Esophagus squamous epithelium (tissue), 5 donors: ENCODE measurements around the gene SYTL3. TPM values are rescaled to one million over a fixed set of nuclear protein-coding genes. Genes with fewer than 3 reads are reported as not detected.
"Not testable (repeated sequence)": the region's sequence is repeated elsewhere in the genome, so short reads cannot be mapped to it uniquely, and the experiment has no call there.

Source experiments
- DNase-seq: peaks from one replicate; lab custom pipeline; 2025; lab: John Stamatoyannopoulos, UW
- H3K27ac ChIP-seq, 4 donors: fragments of 200-600 bp; sonication (generic); one replicate each; pipeline ENCODE4 v1.5.1; 2016 to 2019; ENCODE audit warnings: mild to moderate bottlenecking in 1 of 4
- H3K27me3 ChIP-seq, 4 donors: fragments of 200-600 bp; sonication (generic); 1 replicate in 3 of 4; 2 replicates in 1 of 4; pipeline versions ENCODE4 v1.5.1 to v1.6.0; 2017 to 2021; ENCODE audit warnings: antibody characterized with exemption in 1 of 4
- H3K36me3 ChIP-seq, 3 donors: fragments of 200-600 bp; sonication (generic); one replicate each; pipeline ENCODE4 v1.5.1; 2016 to 2019
- H3K4me1 ChIP-seq, 3 donors: fragments of 200-600 bp; sonication (generic); one replicate each; pipeline ENCODE4 v1.5.1; 2017 to 2019
- H3K4me3 ChIP-seq, 4 donors: fragments of 200-600 bp; sonication (generic); 1 replicate in 3 of 4; 2 replicates in 1 of 4; pipeline ENCODE4 v1.5.1; 2016 to 2019; ENCODE audit warnings: mild to moderate bottlenecking in 2 of 4, moderate library complexity in 1 of 4
- H3K9me3 ChIP-seq, 3 donors: fragments of 200-600 bp; sonication (generic); one replicate each; pipeline ENCODE4 v1.5.1; 2016 to 2019
- POLR2A ChIP-seq, 4 donors: fragments of 450-650 bp; IDR thresholded peaks; one replicate each; pipeline ENCODE4 v1.6.1; 2017; ENCODE audit warnings: antibody characterized with exemption in 4 of 4, mild to moderate bottlenecking in 4 of 4, moderate library complexity in 3 of 4
- WGBS, 2 donors: methylation state at CpG; one replicate each; pipeline ENCODE4 v1.1.5; 2018; 5-methylcytosine and 5-hydroxymethylcytosine counted together
- intact Hi-C: fragments of 100-400 bp; cut with DNase I; formaldehyde crosslinking; loops from one replicate; pipeline ENCODE4 v1.15.0; 2022
- total RNA-seq, 4 donors: library from RNA; depleted of rRNA; stranded (reverse); fragments of >200 nt; gene quantifications; one replicate each; pipeline ENCODE4 v1.1.0, GENCODE V29; 2016
- TF ChIP-seq, protein P1 (sequence below), 6 experiments: fragments of 450-650 bp in 4 of 6; fragments of 200-600 bp in 2 of 6; sonication (generic) in 2 of 6; IDR thresholded peaks; one replicate each; pipeline ENCODE4 v1.5.1; 2016 to 2019; ENCODE audit warnings: antibody characterized with exemption in 6 of 6, mild to moderate bottlenecking in 4 of 6, moderate library complexity in 4 of 6
- donor health status: DM: yes; HTN: yes; CAD: no.

SYTL3 gene
- total RNA-seq, 4 donors from 2014 or later, result 1.6 to 8.0 (median 3.0) TPM

DNA sequence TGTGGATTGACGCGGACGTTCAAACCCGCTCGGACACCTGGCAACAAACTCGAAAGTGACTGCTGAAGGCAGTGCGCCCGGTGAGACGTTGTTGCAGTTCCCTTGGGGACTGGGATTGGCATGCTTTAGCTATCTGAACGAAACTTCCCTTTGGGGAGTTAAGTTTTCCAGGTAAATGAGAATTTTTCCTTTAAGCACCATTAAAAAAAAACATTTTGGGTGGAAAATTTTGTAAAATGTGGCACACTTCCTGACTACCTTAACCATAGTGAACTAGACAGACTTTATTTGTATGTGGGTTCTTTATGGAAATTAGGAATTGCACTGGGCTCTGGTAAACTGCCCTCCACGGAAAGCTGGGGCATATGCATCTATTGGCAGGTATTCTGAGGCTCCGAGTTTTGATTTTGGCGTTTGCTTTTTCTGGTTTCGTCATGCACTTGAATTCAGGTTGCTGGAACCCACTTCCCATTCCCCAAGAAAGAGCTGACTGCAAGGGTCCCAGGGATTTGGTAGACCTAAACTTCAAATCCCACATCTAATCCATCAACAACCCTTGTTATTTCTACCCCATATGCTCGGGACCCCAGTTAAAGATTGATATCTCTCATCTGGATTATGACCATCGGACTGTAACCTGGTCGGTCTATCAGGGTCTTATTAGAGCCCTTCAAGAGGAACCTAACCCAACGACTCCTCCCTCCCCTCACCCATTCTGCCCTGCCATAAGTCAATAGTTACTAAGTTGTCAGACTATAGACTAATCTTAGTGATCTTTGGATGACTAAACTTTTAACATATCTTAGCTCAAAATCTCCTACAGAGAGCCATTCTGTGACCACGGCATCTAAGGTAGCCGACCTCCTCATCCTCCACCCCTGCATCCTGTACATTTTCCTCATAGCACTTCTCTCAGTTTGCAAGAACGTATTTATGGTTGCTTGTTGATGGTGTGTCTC, 4.5 kb upstream of the SYTL3 start:
- Histone ChIP-seq H3K36me3 (peaks cover 0 to 3% (median 0%) of the 10 kb centered on the region in 3 donors), H3K27ac (peak overlapping the region; percentile 98 to 100 (median 100)), H3K4me1 (peaks cover 19 to 64% (median 24%) of the 10 kb centered on the region in 3 donors), H3K9me3 (no peaks in the 10 kb centered on the region), H3K4me3 (peak overlapping the region; percentile 97 to 100 (median 98)), H3K27me3 (no peaks in the 10 kb centered on the region)
- DNase-seq, result no peak
- intact Hi-C loops, result no loop called here
- 30 to 39% methylated on average over 16 to 21 of the region's 21 CpGs for WGBS, 2 donors
- TF ChIP-seq, protein P1, sequence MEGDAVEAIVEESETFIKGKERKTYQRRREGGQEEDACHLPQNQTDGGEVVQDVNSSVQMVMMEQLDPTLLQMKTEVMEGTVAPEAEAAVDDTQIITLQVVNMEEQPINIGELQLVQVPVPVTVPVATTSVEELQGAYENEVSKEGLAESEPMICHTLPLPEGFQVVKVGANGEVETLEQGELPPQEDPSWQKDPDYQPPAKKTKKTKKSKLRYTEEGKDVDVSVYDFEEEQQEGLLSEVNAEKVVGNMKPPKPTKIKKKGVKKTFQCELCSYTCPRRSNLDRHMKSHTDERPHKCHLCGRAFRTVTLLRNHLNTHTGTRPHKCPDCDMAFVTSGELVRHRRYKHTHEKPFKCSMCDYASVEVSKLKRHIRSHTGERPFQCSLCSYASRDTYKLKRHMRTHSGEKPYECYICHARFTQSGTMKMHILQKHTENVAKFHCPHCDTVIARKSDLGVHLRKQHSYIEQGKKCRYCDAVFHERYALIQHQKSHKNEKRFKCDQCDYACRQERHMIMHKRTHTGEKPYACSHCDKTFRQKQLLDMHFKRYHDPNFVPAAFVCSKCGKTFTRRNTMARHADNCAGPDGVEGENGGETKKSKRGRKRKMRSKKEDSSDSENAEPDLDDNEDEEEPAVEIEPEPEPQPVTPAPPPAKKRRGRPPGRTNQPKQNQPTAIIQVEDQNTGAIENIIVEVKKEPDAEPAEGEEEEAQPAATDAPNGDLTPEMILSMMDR (IDR thresholded peaks at IDR 0.05), result no peak
- TF ChIP-seq POLR2A (IDR thresholded peaks at IDR 0.05), result no peak

DNA sequence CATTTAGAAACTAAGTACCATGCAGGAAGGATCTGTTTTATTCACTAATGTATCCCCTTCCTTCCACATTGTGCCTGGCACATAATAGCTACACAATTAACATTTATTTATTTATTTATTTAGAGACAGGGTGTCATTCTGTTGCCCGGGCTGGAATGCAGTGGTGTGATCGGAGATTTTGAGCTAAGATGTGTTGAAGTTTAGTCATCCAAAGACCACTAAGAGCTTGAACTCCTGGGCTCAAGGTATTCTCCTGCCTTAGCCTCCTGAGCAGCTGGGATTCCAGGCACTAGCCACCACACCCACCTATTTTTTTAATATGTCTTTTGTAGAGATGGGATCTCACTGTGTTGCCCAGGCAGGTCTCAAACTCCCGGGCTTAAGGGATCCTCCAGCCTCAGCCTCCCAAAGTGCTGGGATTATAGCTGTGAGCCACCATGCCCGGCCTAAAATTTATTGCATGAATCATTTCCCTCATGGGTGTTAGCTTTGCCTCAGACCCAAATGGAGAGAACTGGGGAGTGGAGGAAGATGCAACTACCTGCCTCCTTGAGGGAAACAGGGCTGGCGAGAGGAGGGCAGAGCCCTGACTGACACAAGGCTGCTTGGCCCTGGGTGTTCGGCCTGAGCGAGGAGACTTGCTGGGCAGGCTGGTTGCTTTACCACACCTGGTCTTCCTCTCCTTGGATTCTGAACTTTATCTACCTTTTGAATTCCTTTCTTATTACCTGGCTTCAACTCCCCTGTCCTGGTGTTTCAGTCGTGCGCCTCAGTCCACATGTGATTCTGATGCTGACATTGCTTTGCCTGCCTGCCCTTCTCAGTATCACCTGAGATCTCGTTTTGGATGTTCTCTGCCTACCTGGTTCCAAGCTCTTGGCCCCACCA, 3.6 kb upstream of the SYTL3 start:
- intact Hi-C loops, result no loop called here
- Histone ChIP-seq H3K27me3 (no peaks in the 10 kb centered on the region), H3K9me3 (no peaks in the 10 kb centered on the region), H3K27ac (peak overlapping the region in 3 of 4 donors; percentile 98 to 100 (median 100)), H3K4me3 (no peak overlapping the region), H3K4me1 (peaks cover 19 to 54% (median 24%) of the 10 kb centered on the region in 3 donors), H3K36me3 (no peaks in the 10 kb centered on the region)
- 47 to 81% methylated on average over 9 of the region's 10 CpGs for WGBS, 2 donors
- TF ChIP-seq, protein P1 (IDR thresholded peaks at IDR 0.05), result no peak
- no peak for TF ChIP-seq POLR2A (IDR thresholded peaks at IDR 0.05)
- no peak for DNase-seq

DNA sequence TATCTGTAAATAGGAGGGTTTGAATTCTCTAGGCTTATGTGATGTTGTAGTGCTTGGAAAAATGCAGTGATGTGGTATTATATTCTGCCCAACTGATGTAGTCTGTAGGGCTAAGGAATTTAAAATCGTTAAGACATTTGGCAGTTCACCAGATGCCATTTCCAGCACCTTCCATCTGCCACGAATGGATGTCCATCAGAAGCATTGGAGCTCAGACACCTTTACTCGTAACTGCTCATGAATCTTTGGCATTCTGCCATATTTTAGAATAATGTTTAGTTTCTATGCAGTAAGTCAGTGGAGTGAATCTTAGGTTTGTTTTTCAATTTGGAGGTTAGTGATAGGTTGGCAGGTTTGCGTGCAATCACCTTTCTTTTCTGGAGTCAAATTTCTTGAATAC, 2.4 kb upstream of the SYTL3 start:
- WGBS, 2 donors, result 66% methylated on average over 4 of the region's 4 CpGs
- Histone ChIP-seq H3K4me1 (peaks cover 15 to 42% (median 16%) of the 10 kb centered on the region in 3 donors), H3K9me3 (no peaks in the 10 kb centered on the region), H3K36me3 (no peaks in the 10 kb centered on the region), H3K27me3 (no peaks in the 10 kb centered on the region), H3K4me3 (no peak overlapping the region), H3K27ac (peak overlapping the region in 1 of 4 donors; percentile 53)
- no peak for TF ChIP-seq POLR2A (IDR thresholded peaks at IDR 0.05)
- TF ChIP-seq, protein P1 (IDR thresholded peaks at IDR 0.05), result no peak
- intact Hi-C loops, result no loop called here
- DNase-seq, result no peak

DNA sequence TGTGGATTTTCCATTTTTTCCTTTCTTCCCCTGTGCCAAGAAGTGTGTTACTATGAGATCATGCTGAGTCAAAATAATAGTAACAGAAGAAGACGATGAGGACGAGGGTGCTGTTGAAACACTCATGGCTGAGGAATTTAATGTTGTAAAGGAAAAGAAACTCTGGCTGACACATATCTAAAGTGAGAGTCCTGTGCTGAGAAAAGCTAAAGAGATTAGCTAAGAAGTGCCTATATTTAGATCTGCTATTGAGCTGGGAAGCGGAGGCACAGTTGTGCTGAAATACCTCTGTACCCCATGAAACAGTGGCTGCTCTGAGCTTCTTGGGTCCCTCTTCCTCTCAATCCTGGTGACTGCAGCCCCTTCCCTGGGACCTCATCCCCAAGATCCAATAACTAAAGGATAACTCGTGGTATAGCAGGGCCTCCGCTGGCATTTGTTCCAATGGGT, 1.1 kb upstream of the SYTL3 start:
- WGBS, 2 donors, result 40 to 50% methylated on average over 5 of the region's 5 CpGs
- no peak for DNase-seq
- no peak for TF ChIP-seq POLR2A (IDR thresholded peaks at IDR 0.05)
- TF ChIP-seq, protein P1 (IDR thresholded peaks at IDR 0.05), result no peak

DNA sequence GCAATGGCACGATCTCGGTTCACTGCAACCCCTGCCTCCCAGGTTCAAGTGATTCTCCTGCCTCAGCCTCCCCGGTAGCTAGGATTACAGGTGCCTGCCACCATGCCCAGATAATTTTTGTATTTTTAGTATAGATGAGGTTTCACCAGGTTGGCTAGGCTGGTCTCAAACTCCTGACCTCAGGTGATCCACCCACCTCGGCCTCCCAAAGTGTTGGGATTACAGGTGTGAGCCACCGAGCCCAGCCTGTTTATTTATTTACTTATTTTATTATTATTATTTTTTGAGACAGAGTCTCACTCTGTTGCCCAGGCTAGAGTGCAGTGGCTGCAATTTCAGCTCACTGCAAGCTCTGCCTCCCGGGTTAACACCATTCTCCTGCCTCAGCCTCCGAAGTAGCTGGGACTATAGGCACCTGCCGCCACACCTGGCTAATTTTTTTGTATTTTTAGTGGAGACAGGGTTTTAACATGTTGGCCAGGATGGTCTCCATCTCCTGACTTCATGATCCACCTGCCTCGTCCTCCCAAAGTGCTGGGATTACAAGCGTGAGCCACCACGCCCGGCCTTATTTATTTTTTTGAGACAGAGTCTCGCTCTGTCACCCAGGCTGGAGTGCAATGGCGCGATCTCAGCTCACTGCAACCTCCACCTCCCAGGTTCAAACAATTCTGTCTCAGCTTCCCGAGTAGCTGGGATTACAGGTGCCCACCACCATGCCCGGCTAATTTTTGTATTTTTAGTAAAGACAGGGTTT, 2.3 kb downstream of the SYTL3 start:
- H3K4me1 ChIP-seq, result peaks cover 0 to 34% (median 20%) of the 10 kb centered on the region in 3 donors
- peak overlapping the region; percentile 20 to 87 (median 58) for H3K27ac ChIP-seq
- DNase-seq, intact Hi-C loops, H3K36me3 ChIP-seq, H3K9me3 ChIP-seq, H3K27me3 ChIP-seq, H3K4me3 ChIP-seq: not testable (repeated sequence)
- 82 to 96% methylated on average over 15 to 17 of the region's 17 CpGs for WGBS, 2 donors

More for the DNA sequence above, 1.1 kb upstream of the SYTL3 start:
- intact Hi-C loops, result no loop called here
- no peak overlapping the region for H3K4me3 ChIP-seq
- peaks cover 4 to 30% (median 9%) of the 10 kb centered on the region in 3 donors for H3K4me1 ChIP-seq
- H3K9me3 ChIP-seq, result no peaks in the 10 kb centered on the region
- H3K27me3 ChIP-seq, result no peaks in the 10 kb centered on the region
- no peaks in the 10 kb centered on the region for H3K36me3 ChIP-seq
- peak overlapping the region; percentile 30 to 81 (median 71) for H3K27ac ChIP-seq
